Measurements from ENCODE around the gene CYB561D2.
A peak's percentile ranks its signal among the peaks of the same experiment; 100 is the strongest.
"Not testable (repeated sequence)": the region's sequence is repeated elsewhere in the genome, so short reads cannot be mapped to it uniquely, and the experiment has no call there.

The CYB561D2 gene, protein sequence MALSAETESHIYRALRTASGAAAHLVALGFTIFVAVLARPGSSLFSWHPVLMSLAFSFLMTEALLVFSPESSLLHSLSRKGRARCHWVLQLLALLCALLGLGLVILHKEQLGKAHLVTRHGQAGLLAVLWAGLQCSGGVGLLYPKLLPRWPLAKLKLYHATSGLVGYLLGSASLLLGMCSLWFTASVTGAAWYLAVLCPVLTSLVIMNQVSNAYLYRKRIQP

DNA sequence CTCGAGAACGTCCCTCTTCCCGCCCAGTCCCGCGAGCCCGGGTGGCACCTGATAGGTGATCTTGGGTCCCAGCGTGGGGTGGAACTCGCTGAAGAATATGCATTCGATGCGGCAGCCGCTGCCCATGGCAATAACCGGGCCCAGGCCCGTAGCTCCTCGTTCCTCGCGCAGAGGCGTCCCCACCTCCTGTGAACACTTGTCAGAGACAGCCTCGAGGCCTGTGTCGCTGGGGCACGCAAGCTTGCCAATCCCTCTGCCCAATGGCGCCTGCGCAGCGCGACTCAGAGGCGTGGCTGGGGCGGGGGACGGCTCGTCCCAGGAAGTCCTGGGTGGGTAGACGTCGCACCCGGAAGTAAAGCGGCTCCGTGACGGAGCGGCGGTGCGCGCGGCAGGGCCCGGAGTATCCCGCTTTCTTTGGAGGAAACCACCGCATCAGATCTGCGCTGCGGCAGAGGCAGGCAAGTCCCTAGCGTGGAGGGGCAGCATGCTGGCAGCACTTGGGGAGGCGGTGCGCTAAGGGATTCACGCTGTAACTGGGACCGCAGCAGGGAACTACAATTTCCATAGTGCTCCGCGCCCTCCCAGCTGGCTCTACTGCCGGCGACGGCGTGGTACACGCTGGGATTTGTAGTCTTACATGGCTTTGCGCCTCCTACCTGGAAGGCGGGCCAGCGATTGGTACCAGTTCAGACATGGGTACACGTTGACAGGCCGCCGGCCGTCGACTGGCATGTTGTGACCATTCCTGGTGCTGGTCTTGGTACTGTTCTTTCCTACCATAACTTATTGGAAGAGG is at the start of gene CYB561D2, which contains the start of gene NPRL2:
Gene CYB561D2 (plus strand): TSS at position 336 of the 796 bp plus-strand sequence. CDS start 572 bp downstream, outside the sequence.
Gene NPRL2 (minus strand): TSS at position 249 of the 796 bp plus-strand sequence. CDS start 123 bp downstream, at position 126.
- DNase-seq (ENCODE audit: low read depth in 1 of 2, low spot score in 1 of 2) = peak; percentile 99

GRCh38 chr3:50302095-50303012 is 48.3 kb upstream of the CYB561D2 start:
- no peak for DNase-seq (ENCODE audit: low read depth in 1 of 2, low spot score in 1 of 2)

- DNase-seq (ENCODE audit: low read depth in 1 of 2, low spot score in 1 of 2) = no peak
These were observed 47.4 kb upstream of the CYB561D2 start, which contains the start of gene HYAL1 for GRCh38 chr3:50303013-50303815. HYAL1 (minus strand) TSS chr3:50303574; CDS start chr3:50302956, 618 bp downstream.

DNA sequence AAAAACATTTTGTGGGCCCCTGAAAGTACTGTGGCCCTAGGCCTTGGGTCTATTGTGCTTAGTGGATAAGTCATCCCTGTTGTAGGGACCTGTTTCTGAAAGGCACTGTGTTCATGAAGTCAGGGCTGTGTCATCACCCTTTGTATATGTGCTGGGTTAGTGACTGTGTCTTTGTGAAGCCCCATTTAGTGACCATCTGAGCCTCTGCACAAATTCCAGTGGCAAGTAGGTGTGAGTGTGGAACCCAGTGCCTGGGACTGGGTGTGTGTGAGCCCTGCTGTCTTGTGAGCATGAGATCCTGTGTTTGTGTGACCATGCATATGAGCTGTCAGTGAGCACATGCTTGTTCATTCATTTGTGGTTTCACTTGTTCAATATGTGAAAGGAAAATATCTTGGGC is 46.1 kb upstream of the CYB561D2 start:
- no peak for DNase-seq (ENCODE audit: low read depth in 1 of 2, low spot score in 1 of 2)

DNA sequence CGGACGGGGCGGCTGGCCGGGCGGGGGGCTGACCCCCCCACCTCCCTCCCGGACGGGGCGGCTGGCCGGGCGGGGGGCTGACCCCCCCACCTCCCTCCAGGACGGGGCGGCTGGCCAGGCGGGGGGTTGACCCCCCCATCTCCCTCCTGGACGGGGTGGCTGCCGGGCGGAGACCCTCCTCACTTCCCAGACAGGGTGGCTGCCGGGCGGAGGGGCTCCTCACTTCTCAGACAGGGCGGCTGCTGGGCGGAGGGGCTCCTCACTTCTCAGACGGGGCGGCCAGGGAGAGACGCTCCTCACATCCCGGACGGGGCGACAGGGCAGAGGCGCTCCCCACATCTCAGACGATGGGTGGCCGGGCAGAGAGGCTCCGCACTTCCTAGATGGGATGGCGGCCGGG is 38.6 kb upstream of the CYB561D2 start:
- DNase-seq (ENCODE audit: low read depth in 1 of 2, low spot score in 1 of 2) = not testable (repeated sequence)

DNA sequence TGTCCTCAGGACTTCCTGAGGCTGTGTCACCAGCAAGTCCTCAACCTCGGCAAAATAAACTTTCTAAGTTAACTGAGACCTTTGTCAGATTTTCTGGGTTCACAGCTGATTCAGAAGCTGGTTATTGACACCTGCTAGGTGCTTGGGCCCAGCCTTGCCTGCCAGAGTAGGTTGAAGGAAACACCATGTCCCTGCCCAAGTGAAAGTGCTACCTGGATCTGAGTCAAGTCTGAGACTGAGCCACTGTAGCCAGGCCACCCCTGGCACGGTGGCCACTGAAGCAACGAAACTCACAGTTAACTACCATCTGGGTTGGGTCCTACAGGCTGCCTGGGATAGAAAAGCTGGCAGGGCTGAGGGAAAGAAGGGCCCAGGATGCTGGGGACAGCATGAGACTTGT is 36.3 kb upstream of the CYB561D2 start:
- no peak for DNase-seq (ENCODE audit: low read depth in 1 of 2, low spot score in 1 of 2)

DNA sequence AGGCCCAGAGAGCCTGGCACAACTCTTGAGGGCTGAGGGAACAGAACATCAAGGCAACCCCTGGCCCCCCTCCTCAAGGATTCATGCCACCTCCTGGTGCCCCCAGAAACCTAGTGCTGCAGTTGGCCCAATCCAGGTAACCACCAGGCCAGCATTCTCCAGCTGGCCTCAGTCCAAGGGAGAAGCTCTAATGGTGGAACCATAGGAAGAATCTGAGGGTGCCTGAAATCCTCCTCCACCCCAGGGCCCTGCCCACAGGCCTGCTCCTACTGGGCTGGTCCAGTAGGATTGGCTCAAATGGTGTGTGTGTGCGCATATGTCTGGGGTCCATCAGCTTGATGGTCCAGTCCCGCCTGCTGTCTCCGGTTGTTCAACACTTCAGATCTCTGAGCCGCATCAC is 35.8 kb upstream of the CYB561D2 start:
- DNase-seq (ENCODE audit: low read depth in 1 of 2, low spot score in 1 of 2) = no peak

GRCh38 chr3:50316657-50317242 is 33.9 kb upstream of the CYB561D2 start:
- peak; percentile 36 to 49 for DNase-seq (ENCODE audit: low read depth in 1 of 2, low spot score in 1 of 2)

- DNase-seq (ENCODE audit: low read depth in 1 of 2, low spot score in 1 of 2) = no peak
These were observed 33.4 kb upstream of the CYB561D2 start for GRCh38 chr3:50317300-50317699.

GRCh38 chr3:50318163-50318562 is 32.5 kb upstream of the CYB561D2 start:
- DNase-seq (ENCODE audit: low read depth in 1 of 2, low spot score in 1 of 2) = no peak

DNA sequence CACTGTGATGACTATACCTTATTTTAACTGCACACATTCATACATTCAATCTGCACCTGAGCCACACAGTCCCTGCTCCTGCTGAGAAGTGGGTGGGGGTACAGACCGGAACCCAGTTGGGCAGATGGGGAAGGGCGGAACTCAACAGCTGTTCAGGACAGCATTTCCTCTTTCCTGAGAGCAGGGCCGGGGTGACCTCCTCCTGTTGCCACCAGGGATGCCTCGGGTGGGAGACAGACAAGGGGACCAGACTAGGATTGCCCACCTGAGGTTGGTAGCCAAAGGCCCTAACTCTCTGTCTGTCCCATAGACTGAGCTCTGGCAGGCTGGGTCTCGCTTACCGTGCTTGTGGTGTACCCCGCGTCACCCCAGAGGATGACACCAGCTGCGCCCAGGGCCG is 32.0 kb upstream of the CYB561D2 start:
- DNase-seq (ENCODE audit: low read depth in 1 of 2, low spot score in 1 of 2) = no peak

- no peak for DNase-seq (ENCODE audit: low read depth in 1 of 2, low spot score in 1 of 2)
These were observed 31.3 kb upstream of the CYB561D2 start for GRCh38 chr3:50319181-50319893.

DNA sequence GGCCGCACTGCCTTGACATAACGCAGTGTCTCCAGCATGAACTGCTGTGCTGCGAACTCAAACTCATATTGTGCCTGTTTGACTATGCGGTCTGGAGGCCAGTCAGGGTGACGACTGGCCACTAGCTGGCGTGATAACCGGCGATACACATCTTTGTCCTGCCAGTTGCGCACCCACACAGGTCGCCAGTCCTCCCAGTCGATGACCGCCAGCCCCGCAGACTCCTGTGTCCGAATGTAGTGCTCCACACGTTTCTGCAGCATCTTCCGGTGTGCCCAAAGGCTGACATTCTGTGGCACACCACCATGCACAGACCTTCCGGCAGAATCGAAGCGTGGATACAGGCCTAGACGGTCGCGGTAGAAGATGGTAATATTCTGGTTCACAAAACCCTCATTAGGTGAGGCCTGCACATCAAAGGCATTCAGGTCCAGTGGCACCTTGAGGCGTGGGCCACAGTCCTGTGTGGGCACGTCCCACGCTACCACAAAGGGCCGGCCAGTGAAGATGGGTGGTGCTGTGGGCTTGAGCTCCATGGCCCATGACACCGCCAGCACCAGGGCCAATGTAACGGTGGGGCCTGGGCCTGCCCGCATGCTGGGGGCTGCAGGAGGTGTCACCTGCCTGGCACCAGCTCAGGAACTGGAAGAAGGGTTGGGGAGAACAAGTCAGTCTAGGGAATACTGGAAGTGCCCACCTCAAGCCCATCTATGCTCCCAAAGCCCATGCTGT is 30.6 kb upstream of the CYB561D2 start:
- no peak for DNase-seq (ENCODE audit: low read depth in 1 of 2, low spot score in 1 of 2)

DNA sequence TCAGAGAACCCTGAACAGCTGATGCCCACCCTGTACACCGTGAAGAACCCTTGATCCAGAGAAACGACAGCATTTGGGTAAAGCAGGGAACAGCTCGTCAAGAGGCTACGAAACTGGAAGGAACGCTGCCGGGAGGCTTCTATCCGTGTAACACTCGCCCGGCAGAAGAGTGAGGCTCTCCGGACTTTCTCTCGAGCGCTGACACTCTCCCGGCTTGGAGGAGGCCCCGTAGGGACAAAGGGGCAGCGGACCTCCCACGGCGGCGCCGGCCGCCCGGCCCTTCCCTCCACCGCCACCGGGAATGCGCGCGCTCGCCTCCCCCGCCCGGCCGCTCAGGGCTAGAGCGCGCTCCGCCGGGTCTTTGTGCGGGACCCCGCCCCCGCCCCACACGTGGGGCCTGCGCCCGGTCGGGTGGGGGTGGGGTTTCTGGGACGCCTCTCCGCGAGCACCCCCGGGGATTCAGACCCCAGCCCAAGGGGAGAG is 29.8 kb upstream of the CYB561D2 start:
- peak in 1 of 2 donors; percentile 55 for DNase-seq (ENCODE audit: low read depth in 1 of 2, low spot score in 1 of 2)

DNA sequence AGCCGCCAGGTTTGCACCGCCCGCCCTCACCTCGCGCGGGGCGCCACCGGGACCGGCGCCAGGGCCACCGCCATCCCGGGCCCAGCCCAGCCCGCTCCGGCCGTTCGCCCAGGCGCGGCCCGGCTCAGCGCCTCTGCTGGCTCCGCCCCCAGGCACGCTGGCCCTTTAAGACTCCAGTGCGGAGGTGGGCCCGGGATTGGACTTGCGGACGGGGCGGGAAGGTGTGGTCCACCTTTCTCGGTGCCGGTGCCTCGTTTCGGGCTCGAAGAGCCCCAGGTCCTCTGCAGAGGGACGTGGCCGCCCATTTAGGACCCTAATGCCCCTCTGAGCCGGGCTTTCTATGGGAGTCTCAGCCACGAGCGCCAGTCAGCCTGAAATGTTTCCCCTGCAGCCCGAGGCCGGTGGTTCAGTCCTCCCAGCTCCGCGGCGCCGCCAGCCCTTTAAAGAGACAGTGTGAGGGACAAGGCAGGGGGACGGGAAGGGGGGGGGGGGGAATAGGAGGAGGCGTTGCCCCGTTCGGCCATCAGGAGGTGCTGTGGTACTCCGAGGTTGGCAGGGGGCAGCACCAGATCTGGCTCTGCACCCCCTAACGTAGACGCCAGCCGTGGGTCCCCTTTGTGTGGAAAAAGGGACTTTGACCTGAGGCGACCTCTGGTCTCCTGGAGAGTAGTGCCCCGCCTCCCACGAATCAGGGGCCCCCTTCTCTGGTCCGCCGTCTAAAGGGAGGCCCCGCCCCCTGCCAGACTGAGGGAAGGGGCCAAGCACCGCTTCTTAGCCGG is 29.1 kb upstream of the CYB561D2 start:
- DNase-seq (ENCODE audit: low read depth in 1 of 2, low spot score in 1 of 2) = peak; percentile 71 to 72

- no peak for DNase-seq (ENCODE audit: low read depth in 1 of 2, low spot score in 1 of 2)
These were observed 28.6 kb upstream of the CYB561D2 start for GRCh38 chr3:50322115-50322385.

- no peak for DNase-seq (ENCODE audit: low read depth in 1 of 2, low spot score in 1 of 2)
These were observed 28.1 kb upstream of the CYB561D2 start, which contains the start of gene HYAL2 for GRCh38 chr3:50322386-50323091. HYAL2 (minus strand) TSS chr3:50322745; CDS start chr3:50320489, 2,256 bp downstream.

Data from stimulated activated CD4-positive, alpha-beta T cell treated with anti-CD3 and anti-CD28 coated beads, Interleukin-15, amount 100 ng/mL, for 1 hour (primary cell).